T1000 (cell line): ENCODE data around the gene PTH1R.

ENCODE experiments used
- DNase-seq: peaks from one replicate; lab custom pipeline; 2025; ENCODE audit warnings: mixed read lengths; lab: John Stamatoyannopoulos, UW

The PTH1R gene

GRCh38 chr3:46930166-46930944 lies 52.8 kb downstream of the PTH1R start:
- DNase-seq, result no peak

GRCh38 chr3:46930945-46931403 lies 53.5 kb downstream of the PTH1R start:
- DNase-seq, result peak; percentile 45

GRCh38 chr3:46931631-46932331 lies 54.3 kb downstream of the PTH1R start:
- no peak for DNase-seq

- DNase-seq, result no peak
Measured at GRCh38 chr3:46932455-46933225, 55.1 kb downstream of the PTH1R start.

- DNase-seq, result no peak
Measured at GRCh38 chr3:46933261-46933660, 55.7 kb downstream of the PTH1R start.

GRCh38 chr3:46934072-46934471 lies 56.6 kb downstream of the PTH1R start:
- DNase-seq, result no peak

GRCh38 chr3:46934498-46935167 lies 57.1 kb downstream of the PTH1R start:
- no peak for DNase-seq

- peak; percentile 72 for DNase-seq
Measured at GRCh38 chr3:46935168-46935858, 57.8 kb downstream of the PTH1R start.

- no peak for DNase-seq
Measured at GRCh38 chr3:46935989-46936558, 58.6 kb downstream of the PTH1R start.

GRCh38 chr3:46936733-46937250 lies 59.3 kb downstream of the PTH1R start:
- no peak for DNase-seq

- no peak for DNase-seq
Measured at GRCh38 chr3:46938118-46938517, 60.6 kb downstream of the PTH1R start.

GRCh38 chr3:46939578-46940445 lies 62.3 kb downstream of the PTH1R start:
- DNase-seq, result no peak

- DNase-seq, result no peak
Measured at GRCh38 chr3:46942076-46942475, 64.6 kb downstream of the PTH1R start.

- DNase-seq, result no peak
Measured at GRCh38 chr3:46942481-46943236, 65.1 kb downstream of the PTH1R start.

GRCh38 chr3:46943237-46944187 lies 66.0 kb downstream of the PTH1R start:
- no peak for DNase-seq

GRCh38 chr3:46944191-46944590 lies 66.7 kb downstream of the PTH1R start:
- DNase-seq, result no peak

- no peak for DNase-seq
Measured at GRCh38 chr3:46946416-46946815, 68.9 kb downstream of the PTH1R start.
